BLaER1 (cell line): Measurements from ENCODE around the gene VSTM4.

Source experiments
- H3K27ac ChIP-seq: shearing (Covaris generic); formaldehyde crosslinking; 2 replicates; pipeline ENCODE4 v1.8.1; 2022
- H3K27me3 ChIP-seq: shearing (Covaris generic); formaldehyde crosslinking; 2 replicates; pipeline ENCODE4 v1.8.1; 2022
- H3K36me3 ChIP-seq: shearing (Covaris generic); formaldehyde crosslinking; 2 replicates; pipeline ENCODE4 v1.8.1; 2022
- H3K4me1 ChIP-seq: shearing (Covaris generic); formaldehyde crosslinking; 2 replicates; pipeline ENCODE4 v1.8.1; 2022
- H3K4me2 ChIP-seq: shearing (Covaris generic); formaldehyde crosslinking; 2 replicates; pipeline ENCODE4 v1.8.1; 2022
- H3K4me3 ChIP-seq: shearing (Covaris generic); formaldehyde crosslinking; 2 replicates; pipeline ENCODE4 v1.8.1; 2022
- H3K9ac ChIP-seq: shearing (Covaris generic); formaldehyde crosslinking; 2 replicates; pipeline ENCODE4 v1.8.1; 2022
- H3K9me3 ChIP-seq: shearing (Covaris generic); formaldehyde crosslinking; 2 replicates; pipeline ENCODE4 v1.8.1; 2022
- H4K20me1 ChIP-seq: shearing (Covaris generic); formaldehyde crosslinking; 2 replicates; pipeline ENCODE4 v1.8.1; 2022
- Cebpa-rat ChIP-seq: shearing (Covaris generic); IDR thresholded peaks from 2 replicates; pipeline ENCODE4 v1.8.1; 2022

VSTM4 gene

GRCh38 chr10:49015700-49016099 is 99.6 kb downstream of the VSTM4 start:
- Histone ChIP-seq H4K20me1 (no peaks in the 10 kb centered on the region; the same call in 1 of the 2 replicates), H3K27ac (no peak overlapping the region), H3K27me3 (no peaks in the 10 kb centered on the region), H3K9ac (no peak overlapping the region), H3K4me2 (no peak overlapping the region), H3K36me3 (no peaks in the 10 kb centered on the region), H3K9me3 (no peaks in the 10 kb centered on the region), H3K4me1 (no peaks in the 10 kb centered on the region), H3K4me3 (no peak overlapping the region)
- TF ChIP-seq Cebpa-rat = no peak

DNA sequence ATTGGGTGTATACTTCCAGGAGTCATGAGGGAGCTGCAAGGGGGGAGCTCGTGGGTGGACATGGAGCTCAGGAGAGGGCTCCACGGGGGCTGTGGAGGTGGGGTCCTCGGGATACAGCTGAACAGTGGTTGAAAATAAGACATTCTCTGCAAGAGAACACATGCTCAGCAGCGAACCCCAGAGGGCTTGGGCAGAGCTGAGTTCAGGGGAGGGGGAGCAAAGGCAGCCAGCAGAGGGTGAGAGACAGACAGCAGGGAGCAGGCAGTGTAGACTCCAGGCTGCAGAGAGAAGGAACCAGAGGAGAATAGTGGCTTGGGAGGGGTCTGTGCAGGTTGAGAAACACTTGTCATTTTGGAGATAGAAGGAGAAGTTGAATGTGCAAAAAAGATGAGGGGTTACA is 102.7 kb downstream of the VSTM4 start:
- Histone ChIP-seq H3K36me3 (no peaks in the 10 kb centered on the region), H3K27me3 (no peaks in the 10 kb centered on the region), H3K27ac (no peak overlapping the region), H3K4me1 (peaks cover 15% of the 10 kb centered on the region), H3K9me3 (no peaks in the 10 kb centered on the region), H3K9ac (no peak overlapping the region), H4K20me1 (peaks cover 9% of the 10 kb centered on the region; the same call in 1 of the 2 replicates), H3K4me2 (no peak overlapping the region), H3K4me3 (no peak overlapping the region)
- no peak for TF ChIP-seq Cebpa-rat

GRCh38 chr10:49011756-49012155 is 103.6 kb downstream of the VSTM4 start:
- Histone ChIP-seq H3K36me3 (no peaks in the 10 kb centered on the region), H3K4me3 (no peak overlapping the region), H3K27ac (no peak overlapping the region), H4K20me1 (peaks cover 9% of the 10 kb centered on the region; the same call in 1 of the 2 replicates), H3K9ac (no peak overlapping the region), H3K9me3 (no peaks in the 10 kb centered on the region), H3K4me1 (peaks cover 24% of the 10 kb centered on the region), H3K27me3 (no peaks in the 10 kb centered on the region), H3K4me2 (no peak overlapping the region)
- TF ChIP-seq Cebpa-rat = no peak

DNA sequence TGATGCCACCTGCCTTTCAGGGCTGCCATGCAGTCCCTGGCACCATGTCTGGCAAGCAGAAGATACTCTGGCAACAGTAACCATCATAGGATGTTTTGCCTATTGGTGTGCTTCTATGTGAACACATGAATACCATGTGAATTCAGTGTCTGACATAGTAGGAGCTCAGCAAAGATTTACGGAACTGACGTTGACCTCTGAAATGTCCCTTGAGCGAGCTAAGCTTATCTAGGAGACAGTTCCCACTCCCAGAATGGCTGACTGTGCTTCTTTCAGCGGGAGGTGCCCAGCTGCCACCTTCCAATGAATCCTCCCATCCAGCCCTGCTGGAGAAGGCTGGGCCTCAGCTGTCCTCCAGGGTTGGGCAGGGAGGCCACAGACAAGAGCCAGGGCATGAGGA is 104.5 kb downstream of the VSTM4 start:
- H3K36me3 ChIP-seq = no peaks in the 10 kb centered on the region
- no peak overlapping the region for H3K27ac ChIP-seq
- H3K9ac ChIP-seq = no peak overlapping the region
- H3K4me1 ChIP-seq = peaks cover 26% of the 10 kb centered on the region
- H3K4me2 ChIP-seq = no peak overlapping the region
- no peak overlapping the region for H3K4me3 ChIP-seq
- no peak for TF ChIP-seq Cebpa-rat
- H3K27me3 ChIP-seq = no peaks in the 10 kb centered on the region
- H3K9me3 ChIP-seq = no peaks in the 10 kb centered on the region
- peaks cover 9% of the 10 kb centered on the region; the same call in 1 of the 2 replicates for H4K20me1 ChIP-seq

GRCh38 chr10:49010295-49010694 is 105.0 kb downstream of the VSTM4 start:
- TF ChIP-seq Cebpa-rat = no peak
- Histone ChIP-seq H3K9ac (no peak overlapping the region), H3K27me3 (no peaks in the 10 kb centered on the region), H4K20me1 (peaks cover 9% of the 10 kb centered on the region; the same call in 1 of the 2 replicates), H3K27ac (no peak overlapping the region), H3K4me3 (no peak overlapping the region), H3K4me1 (peaks cover 26% of the 10 kb centered on the region), H3K9me3 (no peaks in the 10 kb centered on the region), H3K36me3 (no peaks in the 10 kb centered on the region), H3K4me2 (no peak overlapping the region)

GRCh38 chr10:49009199-49009979 is 105.9 kb downstream of the VSTM4 start:
- no peak for TF ChIP-seq Cebpa-rat
- Histone ChIP-seq H3K4me2 (peak overlapping the region; percentile 87), H3K4me3 (no peak overlapping the region), H3K27me3 (no peaks in the 10 kb centered on the region), H3K27ac (no peak overlapping the region), H4K20me1 (peaks cover 9% of the 10 kb centered on the region; the same call in 1 of the 2 replicates), H3K36me3 (no peaks in the 10 kb centered on the region), H3K4me1 (peaks cover 26% of the 10 kb centered on the region), H3K9me3 (no peaks in the 10 kb centered on the region; the same call in 1 of the 2 replicates), H3K9ac (no peak overlapping the region)

DNA sequence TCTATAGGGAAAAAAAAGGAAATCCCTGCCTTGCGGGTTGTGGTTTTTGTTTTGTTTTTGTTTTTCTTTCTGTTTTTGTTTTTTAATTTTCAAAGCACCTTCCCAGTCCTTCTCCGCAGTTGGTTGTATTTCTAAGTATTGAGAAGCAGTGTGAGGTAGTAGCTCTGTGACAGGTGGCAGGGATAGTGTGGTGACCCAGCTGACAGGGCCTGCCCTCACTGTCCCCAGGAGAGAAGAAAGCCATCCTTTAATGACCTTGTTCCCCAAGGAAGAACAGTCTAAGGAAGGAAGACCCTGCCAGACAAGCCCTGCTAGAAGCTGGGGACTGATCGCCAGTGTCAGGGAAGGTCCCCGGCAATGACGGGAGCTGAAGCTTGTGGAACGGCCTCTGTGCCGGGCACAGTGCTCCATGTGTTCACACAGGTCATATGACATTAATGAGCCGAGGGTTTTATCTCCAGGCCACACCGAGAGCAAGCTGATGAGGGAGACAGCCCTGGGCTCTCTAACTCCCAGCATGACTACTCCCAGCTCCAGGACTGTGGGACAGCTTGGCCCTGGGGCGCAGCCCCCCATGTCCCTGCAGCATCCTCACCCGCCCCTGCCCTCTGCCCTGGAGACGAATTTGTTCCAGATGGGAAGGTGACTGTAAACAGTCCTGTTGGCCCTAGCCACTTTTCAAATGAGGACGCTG is 106.7 kb downstream of the VSTM4 start:
- Histone ChIP-seq H4K20me1 (peaks cover 9% of the 10 kb centered on the region; the same call in 1 of the 2 replicates), H3K4me3 (no peak overlapping the region), H3K36me3 (no peaks in the 10 kb centered on the region), H3K27me3 (no peaks in the 10 kb centered on the region), H3K4me2 (peak overlapping the region; percentile 87), H3K9me3 (no peaks in the 10 kb centered on the region; the same call in 1 of the 2 replicates), H3K9ac (no peak overlapping the region; the same call in 1 of the 2 replicates), H3K4me1 (peaks cover 26% of the 10 kb centered on the region), H3K27ac (no peak overlapping the region)
- TF ChIP-seq Cebpa-rat = no peak

DNA sequence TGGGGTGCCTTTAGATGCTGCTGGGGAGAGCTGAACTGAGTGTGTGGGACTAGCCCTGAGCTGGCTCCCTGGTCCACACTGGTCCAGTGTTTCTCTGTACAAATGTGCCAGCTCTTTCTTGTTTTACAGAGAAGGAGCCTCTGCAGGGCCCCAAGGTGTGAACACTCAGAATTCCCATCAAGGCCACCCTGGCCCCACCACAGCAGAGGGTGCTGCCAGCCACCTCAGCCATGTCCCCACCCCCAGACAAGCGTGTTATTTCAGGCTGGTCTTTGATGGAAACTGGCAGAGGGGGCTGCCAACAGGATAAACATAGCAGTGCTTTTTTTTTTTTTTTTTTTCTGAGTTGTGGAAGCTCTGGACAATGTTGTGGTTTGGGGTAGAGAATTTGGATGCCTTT is 107.2 kb downstream of the VSTM4 start:
- Histone ChIP-seq H3K4me1 (peaks cover 26% of the 10 kb centered on the region), H3K27me3 (no peaks in the 10 kb centered on the region), H3K9me3 (no peaks in the 10 kb centered on the region; the same call in 1 of the 2 replicates), H3K4me3 (no peak overlapping the region), H3K27ac (no peak overlapping the region), H3K4me2 (peak overlapping the region; percentile 87), H3K36me3 (no peaks in the 10 kb centered on the region), H4K20me1 (peaks cover 9% of the 10 kb centered on the region; the same call in 1 of the 2 replicates), H3K9ac (no peak overlapping the region; the same call in 1 of the 2 replicates)
- TF ChIP-seq Cebpa-rat = no peak

DNA sequence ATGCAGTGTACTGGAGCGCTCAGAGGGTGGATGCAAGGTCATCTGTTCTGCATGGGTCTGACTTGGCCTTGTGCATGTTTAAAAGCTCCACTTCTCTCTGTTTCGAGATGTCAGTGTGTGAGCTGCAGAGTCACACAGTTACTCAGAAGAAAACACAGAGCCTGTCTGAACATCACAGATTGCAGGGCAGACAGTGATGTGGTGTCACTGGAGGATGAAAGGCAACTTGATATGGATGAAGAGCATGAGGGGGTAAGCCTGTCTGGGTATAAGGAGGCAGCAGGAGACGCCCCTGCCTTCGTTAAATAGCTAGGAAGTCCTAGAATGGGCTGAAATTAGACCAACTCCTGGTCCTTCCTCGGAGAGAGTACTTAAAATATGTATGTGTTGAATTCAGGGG is 108.2 kb downstream of the VSTM4 start:
- Histone ChIP-seq H3K27me3 (no peaks in the 10 kb centered on the region), H4K20me1 (peaks cover 9% of the 10 kb centered on the region; the same call in 1 of the 2 replicates), H3K4me1 (peaks cover 29% of the 10 kb centered on the region), H3K4me3 (no peak overlapping the region), H3K4me2 (peak overlapping the region; percentile 87), H3K9me3 (no peaks in the 10 kb centered on the region; the same call in 1 of the 2 replicates), H3K27ac (no peak overlapping the region), H3K9ac (no peak overlapping the region), H3K36me3 (no peaks in the 10 kb centered on the region)
- TF ChIP-seq Cebpa-rat = no peak

DNA sequence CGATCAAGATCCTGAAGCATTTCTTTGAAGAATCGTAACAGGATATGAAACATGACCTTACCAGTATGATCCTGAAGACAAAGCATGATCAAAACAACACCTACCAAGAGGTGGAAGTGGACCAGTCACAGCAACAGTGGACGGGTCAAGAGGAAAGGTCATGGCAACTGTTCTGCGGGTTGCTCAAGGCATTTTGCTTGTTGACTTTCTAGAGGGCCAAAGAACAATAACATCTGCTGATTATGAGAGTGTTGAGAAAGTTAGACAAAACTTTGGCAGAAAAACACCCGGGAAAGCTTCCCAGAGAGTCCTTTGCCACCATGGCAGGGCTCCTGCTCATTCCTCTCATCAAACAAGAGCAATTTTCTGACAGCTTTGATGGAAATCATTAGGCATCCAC is 110.1 kb downstream of the VSTM4 start:
- Histone ChIP-seq H3K27me3 (no peaks in the 10 kb centered on the region), H3K36me3 (no peaks in the 10 kb centered on the region), H3K4me2 (no peak overlapping the region), H4K20me1 (peaks cover 9% of the 10 kb centered on the region; the same call in 1 of the 2 replicates), H3K4me3 (no peak overlapping the region), H3K9me3 (no peaks in the 10 kb centered on the region; the same call in 1 of the 2 replicates), H3K4me1 (peaks cover 36% of the 10 kb centered on the region), H3K27ac (no peak overlapping the region), H3K9ac (no peak overlapping the region)
- no peak for TF ChIP-seq Cebpa-rat
